Esophagus mucosa (tissue), 1 donor: Measurements from ENCODE around the gene SLC38A2. TPM values are rescaled to one million over a fixed set of nuclear protein-coding genes. Genes with fewer than 3 reads are reported as not detected.

Source experiments
- total RNA-seq: library from RNA; stranded (reverse); gene quantifications from one replicate; pipeline ENCODE4 v1.2.4, GENCODE V29; 2023
- donor health status: DM: yes; HTN: yes; CAD: no.

Gene SLC38A2
- total RNA-seq, 1 donor from 2014 or later: 245 TPM

Other genes with a start within 250 kb of the SLC38A2 start
- gene SLC38A1, start 103.7 kb downstream of the SLC38A2 start, total RNA-seq: 71.5 TPM